Measurements from ENCODE around the gene STARD3NL.

The STARD3NL gene

GRCh38 chr7:38182450-38182849, 4.4 kb downstream of the STARD3NL start:
- H3K27ac ChIP-seq: no peak overlapping the region
- TF ChIP-seq CTCF (IDR thresholded peaks at IDR 0.05) (no peak), ZFX (IDR thresholded peaks at IDR 0.05; ENCODE audit: borderline replicate concordance) (no peak)

GRCh38 chr7:38185395-38186307, 7.6 kb downstream of the STARD3NL start:
- peak overlapping the region; percentile 1; the same call in 1 of the 2 replicates for H3K27ac ChIP-seq
- no peak for TF ChIP-seq ZFX (IDR thresholded peaks at IDR 0.05; ENCODE audit: borderline replicate concordance)
- no peak for TF ChIP-seq CTCF (IDR thresholded peaks at IDR 0.05)

DNA sequence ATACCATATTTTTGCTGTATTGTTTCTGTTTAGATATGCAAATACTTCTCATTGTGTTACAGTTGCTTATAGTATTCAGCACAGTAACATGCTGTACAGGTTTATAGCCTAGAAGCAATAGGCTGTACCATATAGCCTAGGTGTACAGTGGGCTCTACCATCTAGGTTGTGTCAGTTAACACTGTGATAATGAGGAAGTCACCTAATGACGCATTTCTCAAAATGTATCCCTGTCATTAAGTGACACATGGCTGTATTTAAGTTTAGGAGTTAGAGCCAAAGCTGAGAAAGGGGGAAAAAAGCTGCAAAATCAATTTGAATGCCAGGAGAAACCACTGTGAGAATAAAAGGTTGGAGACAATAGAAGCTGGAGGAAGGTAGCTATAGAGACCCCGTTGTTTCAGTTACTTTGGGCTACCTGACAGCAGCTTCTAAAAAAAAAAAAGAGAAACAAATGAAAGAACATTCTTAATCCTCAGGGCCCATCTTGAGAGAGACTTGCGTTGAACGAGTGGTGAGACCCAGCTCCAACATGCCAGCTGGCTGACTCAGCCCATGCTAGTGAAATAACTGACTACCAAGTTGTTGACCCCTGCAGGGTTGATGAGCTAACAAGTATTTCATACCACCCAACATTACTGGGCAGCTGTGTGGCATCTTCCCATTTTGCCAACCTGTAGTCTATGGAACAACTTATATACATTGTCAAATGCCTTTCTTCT, 8.7 kb downstream of the STARD3NL start:
- TF ChIP-seq CTCF (IDR thresholded peaks at IDR 0.05) (no peak), ZFX (IDR thresholded peaks at IDR 0.05; ENCODE audit: borderline replicate concordance) (no peak)
- H3K27ac ChIP-seq: no peak overlapping the region

- TF ChIP-seq CTCF (IDR thresholded peaks at IDR 0.05): no peak
- no peak for TF ChIP-seq ZFX (IDR thresholded peaks at IDR 0.05; ENCODE audit: borderline replicate concordance)
- no peak overlapping the region for H3K27ac ChIP-seq
Measured at GRCh38 chr7:38187794-38188440, 9.9 kb downstream of the STARD3NL start.

DNA sequence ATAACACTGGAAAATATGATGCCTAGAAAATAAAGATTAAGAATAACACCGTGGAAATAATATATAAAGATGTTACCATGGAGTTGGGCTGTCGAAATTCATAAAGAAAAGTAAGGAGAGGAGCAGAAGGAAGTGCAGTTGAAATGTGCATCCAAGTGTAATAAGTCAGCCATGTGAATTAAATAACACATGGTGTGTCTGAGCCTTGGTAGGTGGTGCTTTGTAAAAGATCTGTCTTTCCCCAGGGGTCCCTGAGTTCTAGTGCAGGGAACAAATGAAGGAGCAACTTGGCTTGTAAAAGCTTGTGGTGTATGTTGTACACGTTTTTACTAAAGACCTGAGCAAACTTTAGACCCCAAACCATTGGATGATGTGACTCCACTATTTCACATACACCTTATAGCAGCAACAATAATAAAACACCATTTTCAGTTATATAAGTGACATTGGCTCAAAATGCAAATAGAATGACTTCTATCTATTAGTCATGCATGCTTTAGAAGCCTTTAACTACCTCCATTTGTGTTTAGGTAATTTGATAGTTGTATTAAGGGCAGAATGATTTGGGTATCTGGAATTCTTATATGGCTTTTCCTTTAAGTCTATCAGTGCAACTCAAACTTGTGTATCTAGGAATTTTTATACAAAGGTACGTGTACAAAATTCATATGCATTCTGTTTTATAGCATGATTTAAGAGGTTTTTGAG, 11.3 kb downstream of the STARD3NL start:
- no peak overlapping the region for H3K27ac ChIP-seq
- no peak for TF ChIP-seq ZFX (IDR thresholded peaks at IDR 0.05; ENCODE audit: borderline replicate concordance)
- TF ChIP-seq CTCF (IDR thresholded peaks at IDR 0.05): no peak

- no peak for TF ChIP-seq CTCF (IDR thresholded peaks at IDR 0.05)
- no peak for TF ChIP-seq ZFX (IDR thresholded peaks at IDR 0.05; ENCODE audit: borderline replicate concordance)
- no peak overlapping the region for H3K27ac ChIP-seq
Measured at GRCh38 chr7:38190011-38190410, 12.0 kb downstream of the STARD3NL start.

All from 22Rv1 (cell line).